Ovary (tissue), 3 donors: ENCODE data around the gene RILPL1.

Experiments used
- EP300 ChIP-seq: sonication (generic); formaldehyde crosslinking; IDR thresholded peaks from one replicate; pipeline ENCODE4 v1.6.1; 2017; ENCODE audit warnings: antibody characterized with exemption
- POLR2A ChIP-seq: fragments of 450-650 bp; IDR thresholded peaks from one replicate; pipeline ENCODE4 v1.6.1; 2017; ENCODE audit warnings: antibody characterized with exemption, mild to moderate bottlenecking, moderate library complexity
- TF ChIP-seq, protein P1 (sequence below), 3 donors: fragments of 450-650 bp in 2 of 3; fragments of 200-600 bp in 1 of 3; IDR thresholded peaks; one replicate each; pipeline versions ENCODE4 v1.5.1 to v1.8.0; 2016 to 2022; ENCODE audit warnings: antibody characterized with exemption in 3 of 3, mild to moderate bottlenecking in 1 of 3
- donor health status: DM: no; HTN: no; CAD: no.

DNA sequence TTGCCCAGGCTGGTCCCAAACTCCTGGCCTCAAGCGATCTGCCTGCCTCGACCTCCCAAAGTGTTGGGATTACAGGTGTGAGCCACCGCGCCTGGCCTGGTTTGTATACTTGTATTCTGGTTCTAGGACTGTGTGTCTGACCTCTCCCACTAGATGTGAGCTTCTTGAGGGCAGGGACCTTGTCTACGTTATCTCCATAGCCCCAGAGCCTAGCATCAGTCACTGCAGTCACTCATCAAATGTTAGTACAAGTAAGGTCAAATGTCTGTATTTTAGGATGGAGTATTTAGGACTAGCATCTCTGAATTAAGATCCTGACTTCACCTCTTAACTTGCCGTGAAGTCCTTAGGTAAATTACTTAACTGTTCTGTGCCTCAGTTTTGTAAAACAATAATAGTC, 99.9 kb downstream of the RILPL1 start:
- TF ChIP-seq, protein P1, sequence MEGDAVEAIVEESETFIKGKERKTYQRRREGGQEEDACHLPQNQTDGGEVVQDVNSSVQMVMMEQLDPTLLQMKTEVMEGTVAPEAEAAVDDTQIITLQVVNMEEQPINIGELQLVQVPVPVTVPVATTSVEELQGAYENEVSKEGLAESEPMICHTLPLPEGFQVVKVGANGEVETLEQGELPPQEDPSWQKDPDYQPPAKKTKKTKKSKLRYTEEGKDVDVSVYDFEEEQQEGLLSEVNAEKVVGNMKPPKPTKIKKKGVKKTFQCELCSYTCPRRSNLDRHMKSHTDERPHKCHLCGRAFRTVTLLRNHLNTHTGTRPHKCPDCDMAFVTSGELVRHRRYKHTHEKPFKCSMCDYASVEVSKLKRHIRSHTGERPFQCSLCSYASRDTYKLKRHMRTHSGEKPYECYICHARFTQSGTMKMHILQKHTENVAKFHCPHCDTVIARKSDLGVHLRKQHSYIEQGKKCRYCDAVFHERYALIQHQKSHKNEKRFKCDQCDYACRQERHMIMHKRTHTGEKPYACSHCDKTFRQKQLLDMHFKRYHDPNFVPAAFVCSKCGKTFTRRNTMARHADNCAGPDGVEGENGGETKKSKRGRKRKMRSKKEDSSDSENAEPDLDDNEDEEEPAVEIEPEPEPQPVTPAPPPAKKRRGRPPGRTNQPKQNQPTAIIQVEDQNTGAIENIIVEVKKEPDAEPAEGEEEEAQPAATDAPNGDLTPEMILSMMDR (IDR thresholded peaks at IDR 0.05) = no peak
- TF ChIP-seq EP300 (no peak), POLR2A (no peak)
